ENCODE data around the gene CD101.

Gene CD101

DNA sequence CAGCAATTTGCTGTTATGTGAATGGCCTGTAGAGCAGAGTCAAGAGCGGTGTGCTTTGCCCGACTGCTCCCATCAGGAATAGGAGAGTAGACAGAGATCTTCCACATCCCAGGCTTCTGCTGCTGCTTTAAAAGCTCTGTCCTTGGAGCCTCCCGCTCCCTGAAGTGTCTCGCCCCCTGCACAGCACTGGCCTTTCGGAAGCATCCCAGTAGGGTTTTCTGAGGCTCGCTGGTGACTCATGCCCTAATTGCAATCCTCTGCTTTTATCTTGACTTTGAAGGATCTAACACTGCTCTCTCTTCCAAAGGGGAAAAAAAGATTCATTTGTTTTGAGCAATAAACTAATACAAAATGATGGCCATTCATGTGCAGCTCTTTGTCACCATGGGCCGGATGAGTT is 13.3 kb upstream of the CD101 start:
- TF ChIP-seq, protein P1, sequence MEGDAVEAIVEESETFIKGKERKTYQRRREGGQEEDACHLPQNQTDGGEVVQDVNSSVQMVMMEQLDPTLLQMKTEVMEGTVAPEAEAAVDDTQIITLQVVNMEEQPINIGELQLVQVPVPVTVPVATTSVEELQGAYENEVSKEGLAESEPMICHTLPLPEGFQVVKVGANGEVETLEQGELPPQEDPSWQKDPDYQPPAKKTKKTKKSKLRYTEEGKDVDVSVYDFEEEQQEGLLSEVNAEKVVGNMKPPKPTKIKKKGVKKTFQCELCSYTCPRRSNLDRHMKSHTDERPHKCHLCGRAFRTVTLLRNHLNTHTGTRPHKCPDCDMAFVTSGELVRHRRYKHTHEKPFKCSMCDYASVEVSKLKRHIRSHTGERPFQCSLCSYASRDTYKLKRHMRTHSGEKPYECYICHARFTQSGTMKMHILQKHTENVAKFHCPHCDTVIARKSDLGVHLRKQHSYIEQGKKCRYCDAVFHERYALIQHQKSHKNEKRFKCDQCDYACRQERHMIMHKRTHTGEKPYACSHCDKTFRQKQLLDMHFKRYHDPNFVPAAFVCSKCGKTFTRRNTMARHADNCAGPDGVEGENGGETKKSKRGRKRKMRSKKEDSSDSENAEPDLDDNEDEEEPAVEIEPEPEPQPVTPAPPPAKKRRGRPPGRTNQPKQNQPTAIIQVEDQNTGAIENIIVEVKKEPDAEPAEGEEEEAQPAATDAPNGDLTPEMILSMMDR (IDR thresholded peaks at IDR 0.05), result no peak

DNA sequence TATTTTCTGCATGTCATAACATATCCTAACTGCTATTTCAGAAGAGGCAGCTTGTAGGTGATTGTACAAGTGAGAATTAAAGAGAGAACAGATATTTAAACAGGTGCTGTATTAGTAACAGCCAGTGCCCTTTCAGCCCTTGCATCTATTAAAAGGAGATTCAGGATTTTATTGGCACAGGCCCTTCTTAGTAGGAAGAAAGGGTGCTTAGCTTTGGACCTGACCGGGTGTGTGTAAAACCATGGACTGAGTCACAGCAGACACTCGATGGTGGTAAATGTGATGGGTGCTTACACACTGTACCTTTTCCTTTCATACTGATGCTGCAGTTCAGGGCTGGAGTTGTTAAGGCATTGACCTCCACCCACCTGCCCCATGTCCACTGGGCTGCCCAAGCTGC is 12.7 kb upstream of the CD101 start:
- TF ChIP-seq, protein P1 (IDR thresholded peaks at IDR 0.05), result no peak

DNA sequence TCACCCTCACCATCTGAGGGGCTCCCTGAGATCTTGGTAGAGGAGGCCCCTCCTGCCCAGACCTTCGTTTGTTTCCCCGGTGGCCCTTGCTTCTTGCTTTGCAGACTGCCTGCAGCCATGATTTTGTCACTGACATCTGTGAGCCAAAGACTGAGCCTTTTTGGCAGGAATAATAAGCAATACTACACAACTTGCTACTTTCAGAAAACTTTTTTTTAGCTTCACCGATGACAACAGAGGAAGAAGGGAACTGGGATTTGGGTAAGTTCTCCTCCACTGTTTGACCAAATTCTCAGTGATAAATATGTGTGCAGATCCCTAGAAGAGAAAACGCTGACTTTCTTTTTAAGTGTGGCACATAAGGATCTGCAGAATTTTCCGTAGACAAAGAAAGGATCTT is 11.7 kb upstream of the CD101 start:
- TF ChIP-seq, protein P1 (IDR thresholded peaks at IDR 0.05), result no peak

DNA sequence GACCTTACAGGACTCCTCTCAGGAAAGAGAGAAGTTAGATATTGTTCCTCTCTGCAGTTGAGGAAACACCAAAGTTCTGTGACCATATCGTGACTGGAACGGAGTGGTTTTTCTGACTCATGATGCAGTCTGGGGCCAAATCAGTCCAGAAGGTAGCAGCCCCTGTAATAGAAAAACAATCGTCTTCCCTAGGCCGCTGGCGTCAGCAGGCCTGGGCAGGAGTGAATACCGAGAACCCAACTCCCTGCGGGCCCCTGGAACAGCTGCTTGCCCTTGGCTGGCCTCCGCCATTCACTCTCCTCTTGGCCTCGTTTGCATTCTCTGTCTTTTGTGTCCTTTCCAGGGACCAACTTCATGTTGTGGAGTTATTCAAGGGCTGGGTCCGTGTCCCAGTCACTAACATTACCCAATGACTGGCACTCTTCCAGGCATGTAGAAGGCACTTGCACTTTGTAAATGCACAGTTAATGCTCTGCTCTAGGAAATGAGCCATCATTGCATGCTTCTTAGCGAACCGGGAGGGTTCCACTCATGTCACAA is 10.9 kb upstream of the CD101 start:
- TF ChIP-seq, protein P1 (IDR thresholded peaks at IDR 0.05), result no peak

DNA sequence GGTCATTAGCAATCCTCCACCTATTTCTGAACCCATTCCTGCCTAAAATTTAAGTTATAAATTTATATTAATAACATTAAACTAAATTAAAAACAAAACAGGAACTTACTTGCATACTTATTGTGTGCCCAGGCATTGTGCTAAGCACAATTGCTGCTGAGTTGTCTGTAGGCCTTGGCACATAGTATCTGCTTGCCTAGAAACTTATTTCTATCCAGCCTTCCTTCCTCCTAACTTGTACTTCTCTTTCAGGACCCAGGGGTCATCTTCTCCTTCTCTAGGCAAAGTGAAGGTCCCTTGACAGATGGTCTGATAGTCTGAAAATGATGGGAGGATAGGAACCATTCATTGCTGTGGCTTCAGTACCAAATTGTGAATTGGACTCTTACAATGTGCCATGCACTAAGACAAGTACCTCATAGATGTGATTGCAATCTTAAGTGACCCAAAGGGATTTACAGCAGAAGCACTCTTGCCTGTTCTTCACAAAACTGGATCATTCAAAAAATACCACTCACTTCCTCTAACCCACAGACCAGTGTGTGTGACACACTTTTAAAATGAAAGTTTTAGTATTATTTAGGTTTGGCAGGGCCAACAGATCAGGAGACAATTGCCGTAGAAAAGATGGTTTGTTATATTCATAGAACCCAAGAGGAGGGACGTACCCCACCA is 10.3 kb upstream of the CD101 start:
- TF ChIP-seq, protein P1 (IDR thresholded peaks at IDR 0.05), result no peak

DNA sequence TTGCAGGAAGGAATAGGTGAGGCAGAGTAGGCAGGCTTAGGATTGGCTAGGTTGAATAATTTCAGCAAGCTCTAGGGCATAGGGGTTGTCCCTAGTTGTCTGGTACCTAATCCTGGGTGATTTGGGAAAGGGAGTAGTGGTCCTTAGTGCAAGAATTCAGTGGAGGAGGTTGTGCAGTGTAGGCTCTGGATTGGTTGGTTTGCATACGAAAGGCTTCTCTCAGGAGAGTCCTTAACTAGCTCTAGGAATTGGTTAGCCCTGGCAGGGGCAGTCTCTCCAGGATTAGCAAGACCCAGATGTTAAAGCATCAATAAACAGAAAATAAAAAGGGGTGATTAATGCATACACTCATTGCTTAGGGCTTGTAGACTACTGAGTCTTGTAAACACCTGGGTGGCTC is 9.6 kb upstream of the CD101 start:
- TF ChIP-seq, protein P1 (IDR thresholded peaks at IDR 0.05), result no peak

DNA sequence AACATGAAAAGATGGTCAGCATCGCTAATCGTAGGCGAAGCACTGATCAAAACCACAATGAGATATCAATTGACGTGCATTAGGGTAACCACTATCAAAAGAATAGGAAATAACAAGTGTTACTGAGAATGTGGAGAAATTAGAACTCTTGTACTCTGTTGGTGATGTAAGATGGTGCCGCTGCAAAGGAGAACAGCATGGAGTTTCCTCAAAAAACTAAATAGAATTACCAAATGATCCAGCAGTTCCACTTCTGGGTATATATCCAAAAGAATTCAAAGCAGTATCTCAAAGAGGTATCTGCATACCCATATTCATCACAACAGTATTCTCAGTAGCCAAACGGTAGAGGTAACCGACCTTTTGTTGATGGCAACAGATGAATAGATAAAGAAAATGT is 8.3 kb upstream of the CD101 start:
- TF ChIP-seq, protein P1 (IDR thresholded peaks at IDR 0.05), result no peak

DNA sequence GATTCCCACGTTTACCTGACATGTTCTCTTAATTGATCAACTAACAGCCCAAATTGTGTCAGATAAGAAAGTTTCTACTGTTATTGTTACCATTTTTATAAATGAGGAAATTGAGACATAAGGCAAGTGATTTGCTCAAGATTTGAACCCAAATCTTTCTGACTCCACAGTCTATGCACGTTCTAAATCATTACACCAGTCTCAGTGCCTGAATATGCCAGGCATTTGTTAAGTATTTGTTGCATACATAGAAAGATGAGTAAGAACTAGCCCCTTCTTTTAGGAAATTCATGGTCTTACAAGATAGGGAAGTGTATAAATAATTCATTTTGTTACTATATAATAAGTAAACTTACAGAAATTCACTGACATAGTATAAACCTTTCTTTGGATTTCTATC is 7.1 kb upstream of the CD101 start:
- TF ChIP-seq, protein P1 (IDR thresholded peaks at IDR 0.05), result no peak

Data from LNCAP (cell line).